Hypothalamus (tissue), 51 donors: ENCODE results near the gene SCNN1B.
"Not testable (repeated sequence)": the region's sequence is repeated elsewhere in the genome, so short reads cannot be mapped to it uniquely, and the experiment has no call there.

Experiments
- DNase-seq, 51 donors: peaks; one replicate each; lab custom pipeline; 2025; lab: John Stamatoyannopoulos, UW

The SCNN1B gene

DNA sequence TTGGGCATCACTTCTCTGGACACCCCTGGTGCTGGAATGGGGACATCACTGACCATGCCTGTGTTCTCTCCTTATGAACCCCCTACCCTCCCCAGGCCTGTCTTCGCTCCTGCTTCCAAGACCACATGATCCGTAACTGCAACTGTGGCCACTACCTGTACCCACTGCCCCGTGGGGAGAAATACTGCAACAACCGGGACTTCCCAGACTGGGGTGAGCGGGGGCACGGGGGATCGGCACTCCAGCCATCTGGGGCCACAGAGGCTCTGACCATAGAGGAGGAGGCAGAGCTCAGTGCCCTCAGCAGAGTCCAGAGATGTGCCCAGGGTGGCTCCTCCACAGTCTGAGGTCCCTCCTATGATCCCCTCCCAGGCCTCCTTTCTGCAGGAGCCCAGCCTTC is 73.5 kb downstream of the SCNN1B start:
- DNase-seq, result no peak

DNA sequence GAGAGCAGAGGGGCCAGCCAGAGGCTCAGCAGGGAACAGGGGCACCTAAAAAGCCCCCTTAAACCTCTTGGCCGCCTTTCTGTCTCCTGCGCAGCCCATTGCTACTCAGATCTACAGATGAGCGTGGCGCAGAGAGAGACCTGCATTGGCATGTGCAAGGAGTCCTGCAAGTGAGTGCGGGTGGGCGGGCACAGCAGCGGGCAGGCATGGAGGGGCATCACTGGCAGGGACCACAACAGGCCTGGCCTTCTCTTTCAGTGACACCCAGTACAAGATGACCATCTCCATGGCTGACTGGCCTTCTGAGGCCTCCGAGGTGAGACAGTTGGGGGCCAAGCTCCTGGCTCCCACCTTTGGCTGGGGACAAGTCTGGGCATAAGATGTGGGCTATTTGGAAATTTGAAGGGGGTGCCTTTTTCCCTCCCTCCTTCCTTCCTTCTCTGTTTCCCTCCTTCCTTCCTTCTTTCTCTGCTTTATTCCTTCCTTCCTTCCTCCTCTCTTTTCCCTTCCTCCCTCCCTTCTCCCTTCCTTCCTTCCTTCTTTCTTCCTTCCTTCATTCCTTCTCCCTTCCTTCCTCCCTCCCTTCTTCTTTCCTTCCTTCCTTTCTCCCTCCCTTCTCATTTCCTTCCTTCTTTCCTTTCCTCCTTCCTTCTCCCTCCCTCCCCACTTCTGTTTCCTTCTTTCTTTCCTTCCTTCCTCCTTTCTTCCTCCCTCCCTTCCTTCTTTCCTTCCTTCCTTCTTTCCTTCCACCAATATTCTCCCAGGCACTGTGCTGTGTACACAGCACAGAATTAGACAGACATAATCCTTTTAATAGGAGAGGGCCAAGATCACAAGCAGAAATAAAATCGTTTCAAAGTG is 75.2 kb downstream of the SCNN1B start:
- no peak for DNase-seq

DNA sequence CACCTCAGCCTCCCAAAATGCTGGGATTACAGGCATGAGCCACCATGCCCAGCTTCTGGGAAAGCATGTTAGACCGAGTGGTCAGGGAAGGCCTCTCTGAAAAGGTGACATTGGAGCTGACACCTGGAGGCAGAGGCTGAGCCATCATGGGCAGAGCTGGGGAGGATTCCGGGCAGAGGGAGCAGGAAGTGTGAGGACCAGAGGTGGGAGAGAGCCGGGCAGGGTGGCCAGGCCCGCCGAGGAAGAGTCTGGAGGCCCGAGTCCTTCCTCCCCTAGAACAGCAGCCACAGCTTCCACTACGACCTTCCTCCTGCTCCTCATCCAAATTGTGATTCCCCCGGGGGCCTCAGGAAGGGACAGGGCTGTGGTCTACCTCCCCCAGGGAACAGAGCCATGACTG is 76.2 kb downstream of the SCNN1B start:
- no peak for DNase-seq

DNA sequence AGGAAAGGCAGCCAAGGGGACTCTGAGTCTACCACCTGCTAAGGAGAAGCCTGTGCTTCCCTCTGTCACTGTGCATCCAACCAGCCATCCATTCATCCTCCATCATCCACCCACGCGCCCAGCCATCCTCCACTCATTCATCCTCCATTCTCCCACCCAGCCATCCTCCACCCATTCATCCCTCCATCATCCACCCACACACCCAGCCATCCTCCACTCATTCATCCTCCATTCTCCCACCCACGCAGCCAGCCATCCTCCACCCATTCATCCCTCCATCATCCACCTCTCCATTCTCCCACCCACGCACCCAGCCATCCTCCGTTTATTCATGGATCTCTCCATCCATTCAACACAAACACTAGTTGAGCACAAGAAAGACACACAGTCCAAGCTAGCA is 76.8 kb downstream of the SCNN1B start:
- DNase-seq, result no peak

DNA sequence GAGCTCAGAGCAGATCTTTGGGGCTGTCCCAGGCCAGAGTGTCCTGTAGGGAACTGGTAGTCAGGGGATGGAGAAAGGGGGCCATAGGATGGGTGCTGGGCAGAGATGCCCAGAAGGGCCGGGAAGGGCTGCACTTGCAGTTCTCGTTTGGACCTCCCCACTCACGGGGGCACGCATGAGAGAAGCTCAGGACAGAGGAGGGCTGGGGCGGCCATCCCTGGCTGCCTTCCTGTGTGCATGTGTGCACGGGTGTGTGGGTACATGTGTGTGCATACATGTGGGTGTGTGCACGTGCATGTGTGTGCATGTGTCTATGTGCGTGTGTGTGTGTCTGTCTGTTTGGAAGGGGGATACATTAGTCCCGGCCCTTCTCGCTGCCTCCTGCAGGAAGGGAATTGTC is 77.6 kb downstream of the SCNN1B start:
- no peak for DNase-seq

DNA sequence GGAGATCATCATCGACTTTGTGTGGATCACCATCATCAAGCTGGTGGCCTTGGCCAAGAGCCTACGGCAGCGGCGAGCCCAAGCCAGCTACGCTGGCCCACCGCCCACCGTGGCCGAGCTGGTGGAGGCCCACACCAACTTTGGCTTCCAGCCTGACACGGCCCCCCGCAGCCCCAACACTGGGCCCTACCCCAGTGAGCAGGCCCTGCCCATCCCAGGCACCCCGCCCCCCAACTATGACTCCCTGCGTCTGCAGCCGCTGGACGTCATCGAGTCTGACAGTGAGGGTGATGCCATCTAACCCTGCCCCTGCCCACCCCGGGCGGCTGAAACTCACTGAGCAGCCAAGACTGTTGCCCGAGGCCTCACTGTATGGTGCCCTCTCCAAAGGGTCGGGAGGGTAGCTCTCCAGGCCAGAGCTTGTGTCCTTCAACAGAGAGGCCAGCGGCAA is 78.4 kb downstream of the SCNN1B start:
- no peak for DNase-seq

DNA sequence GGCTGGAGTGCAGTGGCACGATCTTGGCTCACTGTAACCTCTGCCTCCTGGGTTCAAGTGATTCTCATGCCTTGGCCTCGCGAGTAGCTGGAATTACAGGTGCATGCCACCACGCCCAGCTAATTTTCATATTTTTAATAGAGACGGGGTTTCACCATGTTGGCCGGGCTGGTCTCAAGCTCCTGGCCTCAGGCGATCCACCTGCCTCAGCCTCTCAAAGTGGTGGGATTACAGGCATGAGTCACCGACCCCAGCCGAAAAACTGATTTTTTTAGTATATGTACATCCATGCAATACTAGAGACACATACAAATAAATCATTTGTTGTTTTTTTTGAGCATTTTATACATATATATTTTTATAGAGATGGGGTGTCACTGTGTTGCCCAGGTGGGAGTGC is 79.6 kb downstream of the SCNN1B start:
- not testable (repeated sequence) for DNase-seq

DNA sequence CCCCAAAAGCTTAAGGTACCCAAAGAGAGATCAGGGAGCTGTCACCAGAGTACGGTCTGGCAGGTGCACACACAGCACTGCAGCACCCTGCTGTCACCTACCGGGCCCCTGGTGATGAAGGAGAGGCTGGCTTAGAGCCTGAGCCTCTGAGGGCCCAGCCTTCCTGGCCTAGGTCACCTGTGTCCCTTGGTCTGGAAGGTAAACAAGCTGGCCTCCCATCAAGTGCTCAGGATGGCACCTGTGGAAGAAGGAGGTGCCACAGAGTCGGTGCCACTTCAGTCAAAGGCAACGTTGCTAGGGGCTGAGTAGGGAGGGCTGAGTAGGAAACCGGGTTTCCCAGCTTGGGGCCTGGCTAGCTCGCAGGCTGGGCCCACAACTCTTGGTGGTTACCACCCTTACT is 80.2 kb downstream of the SCNN1B start:
- DNase-seq, result no peak

DNA sequence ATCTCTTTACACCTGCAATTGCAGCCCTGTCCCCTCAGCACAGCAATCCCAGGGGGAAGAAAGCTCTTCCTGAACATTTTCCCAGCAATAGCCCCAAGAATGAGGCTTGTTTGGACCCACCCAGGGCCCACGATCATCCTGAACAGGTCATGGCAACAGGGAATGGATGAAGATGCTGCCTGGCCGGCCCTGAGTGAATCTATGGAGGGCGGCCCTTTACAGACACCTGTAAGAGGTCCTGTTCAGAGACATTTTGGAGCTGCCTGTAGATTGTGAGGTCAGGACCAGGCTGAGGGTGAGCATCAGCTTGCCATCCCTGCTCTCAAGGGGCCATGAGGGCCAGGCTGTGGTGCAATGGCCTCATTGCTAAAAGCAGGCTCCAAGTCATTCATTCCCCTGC is 81.8 kb downstream of the SCNN1B start:
- DNase-seq, result no peak

DNA sequence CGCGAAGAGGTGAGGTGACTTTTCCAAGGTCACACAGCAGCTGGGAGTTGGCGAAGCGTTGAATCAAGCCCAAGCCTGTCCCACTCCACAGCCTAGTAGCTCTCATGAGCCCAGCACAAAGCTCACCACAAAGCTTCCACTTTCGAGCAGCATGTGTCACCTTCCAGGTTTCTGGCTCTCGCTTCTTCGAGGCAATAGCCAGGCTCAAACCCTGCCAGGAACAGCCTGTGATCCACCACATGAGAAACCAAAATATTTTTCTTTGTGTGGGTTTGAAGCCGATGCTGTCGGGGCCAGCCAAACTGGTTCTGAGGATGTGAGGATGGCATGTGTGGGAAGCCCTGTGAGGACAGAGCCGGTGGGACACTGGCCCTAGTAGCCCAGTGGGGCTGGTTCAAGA is 82.8 kb downstream of the SCNN1B start:
- no peak for DNase-seq

DNA sequence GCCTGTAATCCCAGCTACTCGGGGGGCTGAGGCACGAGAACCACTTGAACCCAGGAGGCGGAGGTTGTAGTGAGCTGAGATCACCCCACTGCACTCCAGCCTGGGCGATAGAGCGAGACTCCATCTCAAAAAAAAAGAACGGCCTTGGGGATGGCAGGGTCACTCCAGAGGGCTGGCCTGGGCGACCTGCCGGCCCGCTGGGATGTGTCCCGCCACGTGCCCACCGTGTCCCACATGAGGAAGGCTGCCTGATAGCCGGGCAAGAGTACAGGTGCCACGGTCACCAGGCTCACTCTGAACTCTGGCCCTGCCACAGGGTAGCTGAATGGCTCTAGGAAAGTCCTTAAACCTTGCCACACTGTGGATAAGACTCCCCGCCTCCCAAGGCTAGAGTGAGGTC is 83.3 kb downstream of the SCNN1B start:
- DNase-seq, result no peak

DNA sequence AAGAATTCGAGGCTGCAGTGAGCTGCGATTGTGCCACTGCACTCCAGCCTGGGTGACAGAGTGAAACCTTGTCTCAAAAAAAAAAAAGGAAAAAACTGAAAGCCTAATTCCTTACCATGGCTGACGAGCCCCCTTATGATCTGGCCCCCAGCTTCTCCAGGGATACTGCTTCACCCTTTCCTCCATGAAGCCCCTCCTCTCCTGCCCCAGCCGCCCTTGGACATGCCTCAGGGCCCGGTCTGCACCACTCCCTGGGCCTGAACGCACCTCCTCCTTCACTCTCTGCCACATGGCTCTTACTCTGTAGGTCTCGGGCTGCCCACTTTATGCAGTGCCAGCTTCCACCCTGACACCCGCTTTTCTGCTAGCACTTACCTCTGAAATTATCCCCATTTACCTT is 85.6 kb downstream of the SCNN1B start:
- DNase-seq, result no peak

DNA sequence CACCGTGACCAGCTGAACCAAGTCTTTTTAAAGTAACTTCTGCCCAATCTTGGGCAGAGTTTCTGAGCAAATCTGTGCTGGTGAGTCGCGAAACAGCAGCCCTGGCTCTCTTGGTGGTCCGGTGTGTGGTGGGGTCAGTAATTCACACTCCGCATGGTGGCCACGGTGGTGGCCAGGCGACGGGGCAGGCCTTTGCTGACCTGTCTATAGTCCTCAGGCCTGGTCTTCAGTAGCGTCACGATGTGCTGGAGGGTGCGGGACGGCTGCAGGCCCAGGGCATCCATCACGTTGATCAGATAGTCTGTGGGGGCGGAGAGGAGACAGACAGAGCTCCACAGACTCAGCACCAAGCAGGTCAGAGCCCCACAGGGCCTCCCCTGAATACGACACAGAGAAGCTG is 86.7 kb downstream of the SCNN1B start:
- DNase-seq, result no peak

DNA sequence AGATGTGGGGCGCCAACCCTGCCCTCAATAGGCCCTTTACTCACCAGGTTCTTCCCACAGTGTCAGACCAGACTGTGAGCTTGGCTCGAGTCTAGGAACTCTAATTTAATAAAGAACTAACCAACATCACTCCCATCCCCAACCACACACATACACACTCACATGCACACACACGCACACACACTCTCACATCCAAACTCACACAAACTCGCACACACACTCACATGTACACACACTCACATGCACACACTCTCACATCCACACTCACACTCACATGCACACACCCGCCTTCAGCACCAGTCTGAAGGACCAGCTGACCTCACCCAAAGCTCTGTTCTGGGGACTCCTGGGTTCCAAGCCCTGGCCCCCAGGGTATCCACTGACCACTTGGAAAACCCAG is 87.1 kb downstream of the SCNN1B start:
- no peak for DNase-seq

DNA sequence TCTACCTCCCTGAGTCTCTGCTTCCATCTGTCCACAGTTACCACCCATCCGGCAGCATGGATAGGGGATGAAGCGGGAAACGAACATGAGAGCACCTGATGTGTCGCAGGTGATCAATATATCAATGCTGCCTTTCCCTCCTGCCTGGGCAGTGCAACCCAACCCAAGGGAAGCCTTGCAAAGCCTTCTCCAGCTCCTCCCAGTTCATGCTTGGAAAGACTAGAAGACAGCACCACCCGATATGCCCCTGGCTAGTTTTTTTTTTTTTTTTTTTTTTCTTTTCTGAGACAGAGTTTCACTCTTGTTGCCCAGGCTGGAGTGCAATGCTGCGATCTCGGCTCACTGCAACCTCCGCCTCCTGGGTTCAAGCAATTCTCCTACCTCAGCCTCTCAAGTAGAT is 87.8 kb downstream of the SCNN1B start:
- DNase-seq, result not testable (repeated sequence)

DNA sequence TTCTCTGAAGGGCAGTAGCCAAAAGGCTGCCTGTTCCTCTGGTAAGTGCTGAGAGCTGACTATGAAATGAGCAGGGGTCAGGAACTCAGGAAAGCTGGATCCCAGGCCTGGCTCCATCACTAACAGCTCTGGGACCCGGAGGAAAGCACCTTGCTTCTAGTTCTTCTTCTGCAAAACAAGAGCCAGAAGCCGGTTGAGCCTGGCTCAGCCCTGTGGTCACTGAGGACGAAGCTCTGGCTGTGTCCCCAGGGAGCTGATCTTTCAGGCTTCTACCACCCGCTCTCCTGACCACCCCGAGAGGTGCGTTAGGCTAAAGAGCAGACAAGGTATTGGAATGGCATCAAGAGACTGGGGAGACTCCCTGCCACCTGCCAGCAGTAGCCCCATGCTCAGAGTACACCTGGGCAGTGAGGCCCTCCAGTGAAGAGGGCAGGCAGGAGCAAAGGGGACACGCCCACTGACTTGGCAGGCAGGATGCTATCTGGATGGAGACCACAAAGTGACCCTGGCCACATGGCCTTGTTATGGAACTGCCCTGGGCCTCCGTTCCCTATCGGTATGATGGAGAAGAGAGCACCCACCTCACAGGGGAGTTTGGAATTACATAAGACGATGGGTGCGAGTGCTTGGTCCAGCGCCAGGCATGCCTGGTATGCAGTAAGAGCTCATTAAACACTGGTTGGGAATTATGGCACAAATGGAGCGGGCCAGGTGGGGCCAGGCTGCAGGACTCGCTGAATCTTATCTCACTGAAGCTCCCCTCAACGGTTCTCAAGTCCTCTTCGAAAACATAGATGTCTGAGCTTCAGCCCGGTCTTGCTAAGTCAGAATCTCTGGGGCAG is 89.5 kb downstream of the SCNN1B start:
- no peak for DNase-seq

DNA sequence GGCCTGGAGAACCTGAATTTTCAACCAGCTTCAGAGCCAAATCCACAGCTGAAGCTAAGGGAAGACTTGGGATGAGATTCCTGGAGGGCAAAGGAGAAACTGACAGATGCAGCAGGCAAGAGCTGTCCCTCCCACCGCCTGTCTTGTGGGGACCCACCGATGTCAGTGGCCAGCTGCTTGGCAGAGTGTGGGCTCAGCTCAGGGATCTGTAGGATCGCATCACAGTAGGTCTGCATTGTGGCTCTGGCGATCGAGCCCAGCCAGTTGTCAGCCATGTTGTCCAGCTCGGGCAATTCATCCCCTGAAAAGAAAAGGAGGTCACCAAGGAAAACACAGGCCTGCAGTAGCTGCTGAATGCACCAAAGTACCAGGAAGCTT is 90.1 kb downstream of the SCNN1B start:
- DNase-seq, result no peak

DNA sequence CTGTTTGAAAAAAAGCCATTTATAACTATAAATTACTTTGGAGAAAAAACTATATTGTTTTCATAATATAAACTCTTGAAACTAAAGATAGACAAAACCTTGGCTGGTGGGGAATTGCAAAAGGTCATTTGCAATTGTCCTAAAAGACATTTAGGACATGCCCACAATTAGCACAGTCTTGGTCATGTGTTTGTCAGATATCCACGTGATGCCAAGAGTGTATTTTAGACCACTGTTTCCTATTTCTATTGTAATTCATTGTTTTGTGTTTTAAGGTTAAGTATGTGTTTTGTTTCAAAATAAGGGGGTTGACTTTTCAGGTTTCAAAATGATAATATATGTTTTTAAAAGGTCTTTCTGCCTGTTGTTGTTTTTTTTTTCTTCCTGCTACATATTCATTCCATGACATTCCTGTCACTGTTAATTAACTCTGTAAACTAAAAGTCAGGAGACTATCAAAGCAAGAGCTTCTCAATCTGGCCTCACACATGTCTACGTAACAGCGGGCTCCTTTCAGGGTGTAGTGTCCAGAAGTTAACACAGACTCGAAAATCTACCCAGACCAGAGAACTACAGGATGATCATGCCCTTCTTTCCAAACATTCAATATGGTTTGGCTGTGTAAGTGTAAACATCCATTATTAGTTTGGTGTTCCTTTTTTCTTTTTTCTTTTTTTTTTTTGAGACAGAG is 92.2 kb downstream of the SCNN1B start:
- no peak for DNase-seq

DNA sequence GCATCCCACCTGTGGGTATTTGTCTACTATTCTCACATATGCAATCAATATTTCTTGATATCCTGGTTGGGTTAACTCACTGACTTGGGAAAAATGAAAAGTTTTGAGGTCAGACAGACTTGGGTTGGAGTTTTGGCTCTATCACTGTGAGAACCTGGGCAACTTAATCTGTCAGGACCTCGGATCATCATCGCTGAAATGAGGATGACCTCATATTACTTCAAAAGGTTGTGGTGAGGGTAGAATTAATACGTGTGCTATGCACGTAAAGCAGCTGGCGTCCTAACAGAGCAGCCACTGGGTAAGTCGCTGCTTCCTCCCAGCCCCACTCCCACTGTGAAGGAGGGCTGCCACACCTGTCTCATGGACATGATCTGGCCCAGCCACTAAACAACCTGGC is 93.6 kb downstream of the SCNN1B start:
- no peak for DNase-seq

DNA sequence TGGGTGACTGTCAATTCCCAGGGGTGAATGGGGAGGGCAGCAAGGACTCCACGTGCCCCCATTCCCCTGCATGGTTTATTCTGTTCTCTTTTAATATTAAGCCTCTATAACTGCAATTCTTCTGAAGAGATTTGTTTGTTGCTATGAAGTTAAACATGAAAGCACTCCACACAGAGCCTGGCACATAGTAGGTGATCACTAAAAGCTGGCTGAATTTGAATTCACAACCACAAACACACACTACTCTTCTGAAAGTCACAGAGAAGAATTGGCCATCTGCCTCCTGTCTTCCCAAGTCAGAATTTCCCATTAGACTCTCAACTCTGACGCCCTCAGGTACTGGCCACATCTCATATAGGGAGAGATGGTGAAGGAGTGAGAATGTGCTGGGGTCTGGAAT is 95.4 kb downstream of the SCNN1B start:
- no peak for DNase-seq
